Hepatocyte (in vitro differentiated cells): ENCODE results near the gene KRT23.

ENCODE experiments used
- EZH2phosphoT487 ChIP-seq: fragments of 200-600 bp; sonication (generic); IDR thresholded peaks from one replicate; pipeline ENCODE4 v1.6.1; 2018; ENCODE audit warnings: antibody characterized with exemption, mild to moderate bottlenecking, low read depth, moderate library complexity; ENCODE audit not compliant: unreplicated experiment, severe bottlenecking
- TF ChIP-seq, protein P1 (sequence below): fragments of 200-600 bp; sonication (generic); IDR thresholded peaks from 2 replicates; pipeline ENCODE4 v1.5.1; 2016; ENCODE audit warnings: antibody characterized with exemption, mild to moderate bottlenecking; ENCODE audit not compliant: poor library complexity

DNA sequence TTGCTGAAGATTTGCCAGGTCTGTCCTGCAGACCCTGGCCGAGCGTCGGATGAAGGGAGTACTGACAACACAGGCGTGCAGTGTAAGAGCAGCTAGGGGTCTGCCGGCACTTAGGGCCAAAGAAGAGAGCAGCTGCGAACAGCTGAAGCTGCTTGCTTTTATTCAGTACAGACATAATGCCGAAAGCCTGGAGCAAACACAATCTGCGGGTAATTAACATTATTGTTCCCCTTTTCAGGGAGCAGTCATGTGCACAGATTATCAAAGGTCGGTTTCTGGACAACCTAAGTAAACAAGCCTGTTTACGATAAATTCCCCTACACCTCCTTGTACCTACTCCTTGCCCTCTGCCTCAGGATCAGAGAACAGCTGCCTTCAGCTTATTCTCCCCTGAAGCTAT is 12.0 kb upstream of the KRT23 start:
- TF ChIP-seq, protein P1, sequence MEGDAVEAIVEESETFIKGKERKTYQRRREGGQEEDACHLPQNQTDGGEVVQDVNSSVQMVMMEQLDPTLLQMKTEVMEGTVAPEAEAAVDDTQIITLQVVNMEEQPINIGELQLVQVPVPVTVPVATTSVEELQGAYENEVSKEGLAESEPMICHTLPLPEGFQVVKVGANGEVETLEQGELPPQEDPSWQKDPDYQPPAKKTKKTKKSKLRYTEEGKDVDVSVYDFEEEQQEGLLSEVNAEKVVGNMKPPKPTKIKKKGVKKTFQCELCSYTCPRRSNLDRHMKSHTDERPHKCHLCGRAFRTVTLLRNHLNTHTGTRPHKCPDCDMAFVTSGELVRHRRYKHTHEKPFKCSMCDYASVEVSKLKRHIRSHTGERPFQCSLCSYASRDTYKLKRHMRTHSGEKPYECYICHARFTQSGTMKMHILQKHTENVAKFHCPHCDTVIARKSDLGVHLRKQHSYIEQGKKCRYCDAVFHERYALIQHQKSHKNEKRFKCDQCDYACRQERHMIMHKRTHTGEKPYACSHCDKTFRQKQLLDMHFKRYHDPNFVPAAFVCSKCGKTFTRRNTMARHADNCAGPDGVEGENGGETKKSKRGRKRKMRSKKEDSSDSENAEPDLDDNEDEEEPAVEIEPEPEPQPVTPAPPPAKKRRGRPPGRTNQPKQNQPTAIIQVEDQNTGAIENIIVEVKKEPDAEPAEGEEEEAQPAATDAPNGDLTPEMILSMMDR: no peak
- TF ChIP-seq EZH2phosphoT487: no peak
